ENCODE results near the gene HES3. TPM values are rescaled to one million over a fixed set of nuclear protein-coding genes. Genes with fewer than 3 reads are reported as not detected.
"Not testable (repeated sequence)": the region's sequence is repeated elsewhere in the genome, so short reads cannot be mapped to it uniquely, and the experiment has no call there.

Gene HES3
- total RNA-seq, 1 donor, result not detected

GRCh38 chr1:6218375-6219164 lies 25.4 kb upstream of the HES3 start:
- no peak for DNase-seq (ENCODE audit: low read depth in 2 of 3, low spot score in 2 of 3)

DNA sequence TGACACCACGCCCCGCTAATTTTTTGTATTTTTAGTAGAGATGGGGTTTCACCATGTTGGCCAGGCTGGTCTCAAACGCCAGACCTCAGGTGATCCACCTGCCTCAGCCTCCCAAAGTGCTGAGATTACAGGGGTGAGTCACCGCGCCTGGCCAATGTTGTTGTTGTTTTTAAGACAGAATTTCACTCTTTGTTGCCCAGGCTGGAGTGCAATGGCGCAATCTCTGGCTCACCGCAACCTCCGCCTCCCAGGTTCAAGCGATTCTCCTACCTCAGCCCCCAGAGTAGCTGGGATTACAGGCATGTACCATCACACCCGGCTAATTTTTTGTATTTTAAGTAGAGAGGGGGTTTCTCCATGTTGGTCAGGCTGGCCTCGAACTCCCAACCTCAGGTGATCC lies 24.3 kb upstream of the HES3 start:
- not testable (repeated sequence) for DNase-seq (ENCODE audit: low read depth in 2 of 3, low spot score in 2 of 3)

DNA sequence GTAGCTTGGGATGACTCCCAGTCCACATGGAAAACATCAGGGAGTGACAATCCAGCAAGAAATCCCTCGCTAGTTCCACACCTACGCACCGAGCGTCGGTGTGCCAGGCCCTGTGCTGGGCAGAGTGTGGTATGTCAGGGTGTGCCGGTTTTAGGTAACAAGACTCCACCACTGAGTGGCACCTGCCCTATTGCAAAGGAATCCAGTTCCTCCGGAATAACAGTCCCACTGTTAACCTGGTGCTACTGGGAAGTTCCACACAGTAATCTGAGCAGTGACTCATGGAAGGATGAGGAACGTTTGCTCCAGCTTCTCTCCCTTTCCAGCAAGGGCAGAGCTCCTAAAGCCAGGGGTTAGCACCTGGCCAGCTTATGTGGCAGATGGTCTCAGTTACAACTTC lies 23.7 kb upstream of the HES3 start:
- no peak for DNase-seq (ENCODE audit: low read depth in 2 of 3, low spot score in 2 of 3)

DNA sequence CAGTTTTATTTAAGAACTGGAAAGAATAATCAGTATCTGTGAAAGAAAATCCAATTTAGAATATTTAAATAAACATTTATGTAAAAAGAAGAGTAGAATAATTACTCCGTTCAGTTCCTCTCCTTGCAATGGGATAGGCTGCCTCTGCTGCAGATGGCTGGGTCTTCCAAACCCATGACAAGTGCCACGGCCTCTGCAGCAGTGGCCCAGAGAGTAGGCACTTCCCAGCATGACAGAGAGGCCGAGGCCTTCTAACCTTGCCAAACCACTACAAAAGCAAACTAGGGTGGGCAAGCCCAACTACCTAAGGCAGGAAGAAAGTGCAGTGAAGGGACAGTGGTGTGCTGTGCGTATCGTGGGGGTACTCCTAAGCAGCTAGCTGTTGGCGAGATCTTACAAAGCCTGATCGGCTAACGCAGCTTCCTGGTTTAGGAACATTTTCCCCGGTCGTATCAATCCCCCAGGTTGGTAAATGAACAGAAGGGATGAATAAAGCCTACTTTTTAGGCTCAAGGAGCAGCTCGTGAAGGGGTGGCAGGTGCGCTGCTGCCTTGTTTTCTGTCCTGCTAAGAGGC lies 22.7 kb upstream of the HES3 start:
- no peak for DNase-seq (ENCODE audit: low read depth in 2 of 3, low spot score in 2 of 3)

GRCh38 chr1:6222636-6223035 lies 21.3 kb upstream of the HES3 start:
- no peak for DNase-seq (ENCODE audit: low read depth in 2 of 3, low spot score in 2 of 3)

DNA sequence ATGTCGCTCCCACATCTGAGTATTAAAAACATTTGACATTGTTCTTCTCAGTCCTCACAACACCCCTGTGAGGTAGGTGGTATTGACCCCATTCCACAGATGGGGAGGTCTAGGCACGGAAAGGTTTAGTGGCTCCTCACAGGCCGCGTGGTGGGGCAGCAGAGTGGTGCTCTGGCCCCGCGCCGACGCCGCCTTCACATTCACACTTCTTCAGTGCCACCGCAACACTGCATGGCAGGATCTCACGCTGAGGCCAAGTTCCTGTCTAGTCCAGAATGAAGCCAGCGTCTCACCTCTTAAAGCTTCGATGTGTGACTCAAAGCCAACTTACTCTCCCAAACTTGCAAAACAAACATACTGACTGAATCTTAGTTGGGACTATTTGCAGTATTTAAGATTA lies 20.4 kb upstream of the HES3 start:
- DNase-seq (ENCODE audit: low read depth in 2 of 3, low spot score in 2 of 3), result no peak

- no peak for DNase-seq (ENCODE audit: low read depth in 2 of 3, low spot score in 2 of 3)
Observed at GRCh38 chr1:6224718-6225117, 19.3 kb upstream of the HES3 start.

- DNase-seq (ENCODE audit: low read depth in 2 of 3, low spot score in 2 of 3), result no peak
Observed at GRCh38 chr1:6225651-6226050, 18.3 kb upstream of the HES3 start.

DNA sequence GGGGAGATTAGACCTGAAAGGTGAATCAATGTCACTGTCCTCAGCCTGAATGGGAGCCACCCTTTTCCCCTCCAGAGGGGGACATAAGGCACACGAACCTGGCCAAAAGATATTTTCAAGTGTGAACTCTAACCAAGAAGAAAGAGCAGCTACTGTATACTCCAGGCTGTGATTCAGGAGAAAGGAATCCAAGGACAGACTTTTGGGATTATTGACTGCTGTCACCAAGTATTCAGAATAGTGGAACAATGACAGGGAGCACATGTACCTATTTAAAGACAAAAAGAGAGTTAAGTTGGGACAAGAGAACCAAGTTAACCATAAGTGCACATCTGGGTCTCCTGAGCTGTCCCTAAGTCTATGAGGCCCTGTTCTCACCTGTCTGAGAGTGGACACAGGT lies 10.6 kb upstream of the HES3 start:
- DNase-seq (ENCODE audit: low read depth in 2 of 3, low spot score in 2 of 3), result no peak

DNA sequence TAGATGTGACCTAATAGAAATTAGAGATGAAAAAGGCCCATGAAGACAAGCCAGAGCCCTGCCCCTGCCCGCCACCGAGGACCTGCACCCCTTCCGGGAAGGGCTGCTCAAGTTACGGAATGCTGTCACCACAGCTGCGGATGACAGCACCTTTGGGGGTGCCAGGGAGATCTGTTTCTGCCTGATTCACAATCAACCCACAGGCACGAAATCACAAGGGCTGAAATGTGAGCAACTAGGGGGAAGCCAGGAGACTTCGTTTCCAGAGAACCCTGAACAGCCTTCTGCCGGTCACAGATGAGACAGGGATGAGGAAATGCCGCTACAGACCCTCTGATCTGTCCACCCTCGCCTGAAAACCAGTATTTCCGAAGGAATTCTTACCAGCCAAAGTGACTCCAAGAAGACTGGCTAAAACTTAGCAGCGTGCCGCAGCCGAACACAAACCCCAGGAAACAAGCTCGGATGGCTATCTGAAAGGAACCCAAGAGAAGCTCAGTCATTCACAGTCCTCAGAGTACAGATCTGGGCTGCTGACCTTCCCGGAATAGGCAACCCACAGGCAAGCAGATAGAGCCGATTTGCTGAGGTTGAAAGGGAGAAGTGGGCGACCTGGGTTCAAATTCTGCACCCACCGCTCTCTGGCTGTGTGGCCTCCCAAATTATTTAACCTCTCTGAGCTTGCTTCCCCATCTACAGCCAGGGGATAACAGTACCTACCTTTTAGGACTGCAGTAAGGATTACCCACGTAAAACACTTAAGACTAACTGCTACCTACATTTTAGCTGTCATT lies 9.3 kb upstream of the HES3 start:
- no peak for DNase-seq (ENCODE audit: low read depth in 2 of 3, low spot score in 2 of 3)

DNA sequence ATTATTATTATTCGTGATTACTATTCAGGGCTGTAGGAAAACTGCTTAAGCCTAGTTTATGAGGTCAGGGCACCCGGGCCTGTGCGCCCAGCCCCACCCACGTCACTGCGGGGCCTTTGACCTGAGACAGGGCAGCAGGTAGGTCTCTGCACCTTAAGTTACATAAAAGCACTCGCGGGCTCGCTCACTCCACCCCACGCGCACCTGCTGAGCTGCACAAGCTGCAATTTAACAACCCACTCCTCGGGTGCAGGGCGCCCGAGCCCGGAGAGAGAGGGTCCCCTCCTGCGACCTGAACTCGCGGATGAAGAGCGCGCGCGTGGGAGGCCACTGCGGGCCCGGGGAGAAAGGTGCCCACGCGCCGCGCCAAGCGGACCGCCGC lies 8.7 kb upstream of the HES3 start:
- DNase-seq (ENCODE audit: low read depth in 2 of 3, low spot score in 2 of 3), result no peak

DNA sequence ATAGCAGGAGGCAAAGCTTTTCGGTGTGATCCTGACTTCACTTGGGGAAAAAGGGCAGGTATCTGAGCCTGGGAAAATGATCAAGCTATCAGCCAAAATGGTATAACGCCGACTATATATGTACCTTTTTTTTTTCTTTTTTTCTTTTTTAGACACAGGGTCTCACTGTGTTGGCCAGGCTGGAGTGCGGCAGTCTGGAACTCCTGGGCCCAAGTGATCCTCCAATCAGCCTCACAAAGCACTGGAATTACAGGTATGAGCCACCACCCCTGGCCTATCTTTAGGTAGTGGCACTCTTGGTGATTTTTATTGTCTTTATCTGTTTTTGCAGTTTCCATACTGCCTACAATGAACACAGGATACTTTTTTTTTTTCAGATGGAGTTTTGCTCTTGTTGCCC lies 6.9 kb upstream of the HES3 start:
- no peak for DNase-seq (ENCODE audit: low read depth in 2 of 3, low spot score in 2 of 3)

DNA sequence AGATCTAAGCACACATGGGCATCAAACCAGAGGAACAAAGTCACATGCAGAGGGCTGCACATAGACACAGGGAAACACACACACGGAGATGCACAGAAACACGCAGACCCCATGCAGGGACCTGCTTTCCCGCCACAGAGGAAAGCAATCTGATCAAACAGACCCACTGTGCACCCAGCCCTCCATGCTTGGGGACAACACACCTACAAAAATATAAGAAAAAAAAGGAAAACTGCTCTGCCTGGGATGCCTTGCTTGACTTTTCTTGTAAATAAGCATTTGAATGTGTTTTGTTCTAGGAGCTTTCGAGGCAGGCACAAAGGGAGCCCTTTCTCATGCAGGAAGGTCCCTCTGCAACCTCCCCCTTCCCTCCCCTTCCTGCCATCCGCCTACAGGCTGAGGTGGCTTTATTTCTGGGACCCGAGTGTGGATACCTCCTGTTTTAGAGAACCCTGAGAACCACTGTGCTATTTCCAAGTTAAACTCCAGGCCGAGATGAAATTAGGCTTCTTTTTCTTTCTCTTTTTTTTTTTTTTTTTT lies 4.7 kb upstream of the HES3 start:
- no peak for DNase-seq (ENCODE audit: low read depth in 2 of 3, low spot score in 2 of 3)

DNA sequence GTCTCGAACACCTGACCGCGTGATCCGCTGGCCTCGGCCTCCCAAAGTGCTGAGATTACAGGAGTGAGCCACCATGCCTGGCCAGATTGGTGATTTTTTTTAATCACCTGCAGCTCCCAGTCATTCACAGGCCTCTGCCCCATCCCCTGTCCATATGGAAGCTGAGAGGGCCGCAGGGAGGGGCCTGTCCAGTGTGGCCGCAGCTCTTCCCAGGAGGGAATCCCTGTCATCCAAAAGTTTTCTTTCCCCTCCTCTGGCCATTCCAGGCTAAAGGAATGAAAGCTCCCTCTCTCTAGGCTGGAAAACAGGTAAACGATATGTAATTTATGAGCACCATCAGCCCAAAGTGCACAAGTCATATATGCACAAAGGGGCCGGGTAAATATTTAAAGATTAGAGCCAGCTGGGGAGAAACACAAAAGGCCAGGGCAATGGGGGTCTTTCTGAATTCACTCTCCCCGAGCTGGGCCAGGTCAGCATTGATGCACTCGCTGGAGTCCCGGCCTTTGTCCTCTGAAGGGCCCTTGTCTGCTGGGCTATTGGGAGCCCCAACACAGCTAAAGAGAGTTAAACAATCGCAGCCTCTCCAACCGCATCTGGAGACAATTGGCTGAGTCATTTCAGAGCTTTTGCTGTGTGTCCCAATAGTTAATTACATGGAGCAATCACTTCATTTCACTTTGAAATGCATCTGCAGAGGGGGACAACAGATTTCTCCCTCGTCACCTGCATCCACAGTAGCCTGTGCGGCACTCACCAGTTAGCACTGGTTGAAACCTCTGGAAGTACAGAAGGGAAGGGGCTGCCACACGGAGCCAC lies 3.8 kb upstream of the HES3 start:
- no peak for DNase-seq (ENCODE audit: low read depth in 2 of 3, low spot score in 2 of 3)

DNA sequence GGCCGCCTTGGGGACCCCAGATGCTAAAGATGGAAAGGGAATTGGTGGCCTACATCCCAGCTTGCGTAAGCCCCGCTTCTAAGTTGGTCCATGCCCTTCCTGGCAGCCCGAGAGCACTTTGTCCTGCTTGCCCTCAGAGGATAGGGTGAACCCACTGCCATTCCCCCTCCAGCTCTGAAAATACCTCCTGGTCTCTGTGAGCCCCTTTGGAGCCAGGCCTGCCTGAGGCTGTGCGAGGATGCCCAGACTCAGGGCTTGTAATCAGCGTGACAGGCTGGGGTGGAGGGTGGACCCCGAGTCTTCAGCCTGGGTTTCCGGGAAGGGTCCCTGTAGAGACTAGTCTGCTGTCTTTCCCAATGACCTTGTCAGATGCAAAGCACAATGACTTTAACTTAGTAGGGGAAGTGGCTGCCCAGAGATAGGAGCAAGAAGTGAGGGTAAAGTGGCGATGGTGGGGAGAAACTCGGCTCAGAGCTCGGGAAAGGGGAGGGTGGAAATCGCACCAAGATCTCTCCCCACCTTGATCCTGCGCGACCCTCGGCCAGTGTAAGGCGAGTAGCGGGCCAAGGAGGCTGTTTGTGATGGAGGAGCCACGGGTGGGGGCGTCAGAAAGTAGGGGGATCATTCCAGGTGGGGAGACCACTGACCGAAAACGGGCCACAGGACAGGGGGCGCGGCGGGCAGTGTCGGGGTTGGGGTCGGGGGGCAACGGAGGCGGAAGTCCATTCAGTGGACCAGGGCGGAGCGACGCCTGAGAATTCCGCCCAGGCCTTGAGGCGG lies 2.7 kb upstream of the HES3 start:
- no peak for DNase-seq (ENCODE audit: low read depth in 2 of 3, low spot score in 2 of 3)

GRCh38 chr1:6241887-6242740 lies 1.9 kb upstream of the HES3 start:
- no peak for DNase-seq (ENCODE audit: low read depth in 2 of 3, low spot score in 2 of 3)

- DNase-seq (ENCODE audit: low read depth in 2 of 3, low spot score in 2 of 3), result no peak
Observed at GRCh38 chr1:6243053-6243834, 735 bp upstream of the HES3 start.

- no peak for DNase-seq (ENCODE audit: low read depth in 2 of 3, low spot score in 2 of 3)
Observed at GRCh38 chr1:6244401-6245049, 546 bp downstream of the HES3 start.

Data from hematopoietic multipotent progenitor cell (in vitro differentiated cells).